GM23338 (cell line): ENCODE results near the gene MARCHF5. TPM values are rescaled to one million over a fixed set of nuclear protein-coding genes. Genes with fewer than 3 reads are reported as not detected.

Experiments
- ATAC-seq: fragments of 200-7000 bp; cut with Tn5 transposase; 3 replicates; pipeline ENCODE4 v1.9.1; 2020
- DNase-seq: peaks from one replicate; pipeline ENCODE4 v3.0.0-alpha.2; 2015; ENCODE audit warnings: low spot score
- H2AFZ ChIP-seq: fragments of 200-600 bp; sonication (generic); 2 replicates; pipeline ENCODE4 v1.8.0; 2016; ENCODE audit warnings: antibody characterized with exemption, mild to moderate bottlenecking, moderate library complexity
- H3F3A ChIP-seq: fragments of 200-600 bp; sonication (generic); replicated peaks from 2 replicates; pipeline ENCODE4 v1.8.0; 2017; ENCODE audit warnings: antibody characterized with exemption, mixed run types, low read depth
- H3K27ac ChIP-seq: fragments of 200-600 bp; sonication (generic); 2 replicates; pipeline ENCODE4 v1.6.1; 2016; ENCODE audit warnings: low read depth
- H3K27me3 ChIP-seq: fragments of 200-600 bp; sonication (generic); 2 replicates; pipeline ENCODE4 v1.8.0; 2016; ENCODE audit warnings: mild to moderate bottlenecking, mixed run types, moderate library complexity; ENCODE audit not compliant: insufficient read depth
- H3K36me3 ChIP-seq: fragments of 200-600 bp; sonication (generic); 2 replicates; pipeline ENCODE4 v1.8.0; 2016; ENCODE audit warnings: mild to moderate bottlenecking; ENCODE audit not compliant: insufficient read depth
- H3K4me1 ChIP-seq: fragments of 200-600 bp; sonication (generic); 2 replicates; pipeline ENCODE4 v1.8.0; 2016; ENCODE audit warnings: mild to moderate bottlenecking, moderate library complexity; ENCODE audit not compliant: insufficient read depth
- H3K4me2 ChIP-seq: fragments of 200-600 bp; sonication (generic); 2 replicates; pipeline ENCODE4 v1.7.1; 2017; ENCODE audit warnings: mixed run types
- H3K4me3 ChIP-seq: fragments of 200-600 bp; sonication (generic); 2 replicates; pipeline ENCODE4 v1.6.1; 2016; ENCODE audit warnings: mixed run types
- H3K79me2 ChIP-seq: fragments of 200-600 bp; sonication (generic); replicated peaks from 2 replicates; pipeline ENCODE4 v1.8.0; 2017; ENCODE audit warnings: mild to moderate bottlenecking; ENCODE audit not compliant: insufficient read depth
- H3K9me2 ChIP-seq: fragments of 200-600 bp; sonication (generic); 2 replicates; pipeline ENCODE4 v1.8.0; 2017; ENCODE audit not compliant: insufficient read depth
- H4K20me1 ChIP-seq: fragments of 200-600 bp; sonication (generic); replicated peaks from 2 replicates; pipeline ENCODE4 v1.8.0; 2017; ENCODE audit warnings: mild to moderate bottlenecking; ENCODE audit not compliant: insufficient read depth
- H3K27ac Mint-ChIP-seq: 2 replicates; pipeline ENCODE4 v1.8.0; 2020; ENCODE audit warnings: inconsistent platforms, mild to moderate bottlenecking, moderate library complexity, mixed read lengths
- H3K27me3 Mint-ChIP-seq: 3 replicates; pipeline ENCODE4 v1.8.0; 2022; ENCODE audit warnings: low read depth, mild to moderate bottlenecking, moderate library complexity, mixed read lengths, inconsistent platforms; ENCODE audit not compliant: insufficient read depth, poor library complexity
- H3K36me3 Mint-ChIP-seq: 3 replicates; pipeline ENCODE4 v1.8.0; 2021; ENCODE audit warnings: low read depth, mild to moderate bottlenecking, inconsistent platforms, moderate library complexity, mixed read lengths
- H3K4me1 Mint-ChIP-seq: 3 replicates; pipeline ENCODE4 v1.8.0; 2020; ENCODE audit warnings: mild to moderate bottlenecking, inconsistent platforms, mixed read lengths
- H3K4me3 Mint-ChIP-seq: 3 replicates; pipeline ENCODE4 v1.8.0; 2021; ENCODE audit warnings: moderate library complexity, mild to moderate bottlenecking, inconsistent platforms, mixed read lengths
- H3K9me3 Mint-ChIP-seq: 3 replicates; pipeline ENCODE4 v1.8.0; 2020; ENCODE audit warnings: moderate library complexity, mild to moderate bottlenecking, inconsistent platforms, mixed read lengths
- CREB1 ChIP-seq: fragments of 250-450 bp; sonication (Bioruptor Pico); IDR thresholded peaks from 2 replicates; pipeline ENCODE4 v1.5.0; 2020; ENCODE audit warnings: low read depth, mild to moderate bottlenecking, moderate library complexity
- CTCF ChIP-seq, 2 experiments: fragments of 200-600 bp in 1 of 2; sonication (generic) in 1 of 2; conservative IDR thresholded peaks; 2 replicates each; pipeline versions ENCODE4 v1.5.1 to v1.6.1; 2016 to 2017; ENCODE audit warnings: antibody characterized with exemption in 2 of 2, low read depth in 2 of 2, mild to moderate bottlenecking in 2 of 2, moderate library complexity in 1 of 2
- ETS1 ChIP-seq: IDR thresholded peaks from 2 replicates; pipeline ENCODE4 v1.6.1; 2016; ENCODE audit warnings: antibody characterized with exemption
- EZH2 ChIP-seq: fragments of 200-600 bp; sonication (generic); IDR thresholded peaks from one replicate; pipeline ENCODE4 v1.8.0; 2017; ENCODE audit warnings: antibody characterized with exemption, mild to moderate bottlenecking, low read depth; ENCODE audit not compliant: unreplicated experiment
- EZH2phosphoT487 ChIP-seq: fragments of 200-600 bp; sonication (generic); IDR thresholded peaks from one replicate; pipeline ENCODE4 v1.8.1; 2018; ENCODE audit warnings: antibody characterized with exemption; ENCODE audit not compliant: unreplicated experiment
- JUNB ChIP-seq: IDR thresholded peaks from one replicate; pipeline ENCODE4 v1.6.1; 2016; ENCODE audit warnings: antibody characterized with exemption; ENCODE audit not compliant: unreplicated experiment
- NANOG ChIP-seq: IDR thresholded peaks from 2 replicates; pipeline ENCODE4 v1.6.1; 2016; ENCODE audit warnings: antibody characterized with exemption, borderline replicate concordance
- POLR2AphosphoS5 ChIP-seq: IDR thresholded peaks from 2 replicates; pipeline ENCODE4 v1.6.1; 2016; ENCODE audit warnings: antibody characterized with exemption, low read depth
- REST ChIP-seq: IDR thresholded peaks from one replicate; pipeline ENCODE4 v1.6.1; 2018; ENCODE audit warnings: antibody characterized with exemption; ENCODE audit not compliant: unreplicated experiment
- STAT1 ChIP-seq: IDR thresholded peaks from one replicate; pipeline ENCODE4 v1.6.1; 2016; ENCODE audit warnings: antibody characterized with exemption; ENCODE audit not compliant: unreplicated experiment
- ZNF114 ChIP-seq: fragments of 250-450 bp; sonication (Bioruptor Pico); IDR thresholded peaks from 2 replicates; pipeline ENCODE4 v1.5.0; 2020; ENCODE audit warnings: mild to moderate bottlenecking, moderate library complexity
- ZNF331 ChIP-seq: fragments of 250-450 bp; sonication (Bioruptor Pico); IDR thresholded peaks from 2 replicates; pipeline ENCODE4 v1.5.0; 2020; ENCODE audit warnings: low read depth, mild to moderate bottlenecking, moderate library complexity
- ZNF462 ChIP-seq: fragments of 250-450 bp; sonication (Bioruptor Pico); IDR thresholded peaks from 2 replicates; pipeline ENCODE4 v1.5.0; 2020; ENCODE audit warnings: mild to moderate bottlenecking, moderate library complexity
- polyA plus RNA-seq: library from polyadenylated mRNA; unstranded; fragments of >200 nt; fragmentation: Nextera tagmentation; extraction: Ambion mirVana; gene quantifications from 2 replicates; pipeline ENCODE4 v1.2.1, GENCODE V29; 2016
- total RNA-seq: library from RNA; depleted of rRNA; stranded (reverse); fragments of >200 nt; shearing (Covaris generic); gene quantifications from 2 replicates; pipeline ENCODE4 v1.2.3, GENCODE V29; 2014

Gene MARCHF5
- total and polyA plus RNA-seq, 2 experiments from 2014 or later, result 12.9 to 14.2 TPM

GRCh38 chr10:92342796-92343195 is 51.8 kb downstream of the MARCHF5 start:
- ATAC-seq (no peak), DNase-seq (no peak)
- no peak overlapping the region for H3K27ac Mint-ChIP-seq
- TF ChIP-seq ZNF462 (no peak), ETS1 (no peak), NANOG (no peak), POLR2AphosphoS5 (no peak), CTCF (conservative IDR thresholded peaks at IDR 0.05; ENCODE audit: low read depth in 2 of 2) (no peak), STAT1 (no peak), ZNF331 (no peak), CREB1 (CRISPR knock-in tag) (no peak), ZNF114 (CRISPR knock-in tag) (no peak), REST (no peak), JUNB (no peak), EZH2 (no peak), EZH2phosphoT487 (no peak)
- Histone ChIP-seq H3K4me1 (no peaks in the 10 kb centered on the region), H3K36me3 (peaks cover 8% of the 10 kb centered on the region; the same call in 1 of the 2 replicates), H3K4me3 (no peak overlapping the region), H2AFZ (no peak overlapping the region), H3K79me2 (peaks cover 10% of the 10 kb centered on the region; the same call in 1 of the 2 replicates), H3K27me3 (no peaks in the 10 kb centered on the region), H3K9me2 (no peaks in the 10 kb centered on the region), H3K27ac (no peak overlapping the region), H3K4me2 (no peak overlapping the region), H4K20me1 (no peaks in the 10 kb centered on the region; the same call in 1 of the 2 replicates), H3F3A (no peaks in the 10 kb centered on the region)
- H3K36me3 Mint-ChIP-seq, result peaks cover 15% of the 10 kb centered on the region; the same call in 2 of the 3 replicates
- no peak overlapping the region for H3K4me3 Mint-ChIP-seq
- no peaks in the 10 kb centered on the region for H3K27me3 Mint-ChIP-seq
- no peaks in the 10 kb centered on the region for H3K4me1 Mint-ChIP-seq
- H3K9me3 Mint-ChIP-seq, result no peaks in the 10 kb centered on the region
